KMS-11 (cell line): Measurements from ENCODE around the gene RMC1.
"Not testable (repeated sequence)": the region's sequence is repeated elsewhere in the genome, so short reads cannot be mapped to it uniquely, and the experiment has no call there.

Source experiments
- H2AFZ ChIP-seq: fragments of 200-600 bp; sonication (generic); 2 replicates; pipeline ENCODE4 v1.6.1; 2016; ENCODE audit warnings: antibody characterized with exemption, mixed run types, low read depth
- H3K27ac ChIP-seq: fragments of 200-600 bp; sonication (generic); 2 replicates; pipeline ENCODE4 v1.6.1; 2016; ENCODE audit warnings: mild to moderate bottlenecking, mixed run types
- H3K27me3 ChIP-seq: fragments of 200-600 bp; sonication (generic); 2 replicates; pipeline ENCODE4 v1.6.1; 2017; ENCODE audit warnings: mild to moderate bottlenecking, low read depth, mixed run types, moderate library complexity; ENCODE audit not compliant: insufficient read depth
- H3K36me3 ChIP-seq: fragments of 200-600 bp; sonication (generic); 2 replicates; pipeline ENCODE4 v1.6.1; 2017; ENCODE audit warnings: mild to moderate bottlenecking, mixed run types; ENCODE audit not compliant: insufficient read depth
- H3K4me1 ChIP-seq: fragments of 200-600 bp; sonication (generic); 2 replicates; pipeline ENCODE4 v1.6.1; 2016; ENCODE audit warnings: mild to moderate bottlenecking, low read depth, mixed run types; ENCODE audit not compliant: poor library complexity, severe bottlenecking
- H3K4me2 ChIP-seq: fragments of 200-600 bp; sonication (generic); 2 replicates; pipeline ENCODE4 v1.7.0; 2016; ENCODE audit warnings: mild to moderate bottlenecking, mixed run types
- H3K4me3 ChIP-seq: fragments of 200-600 bp; sonication (generic); IDR thresholded peaks from 2 replicates; pipeline ENCODE4 v1.6.1; 2017; ENCODE audit warnings: low read depth, low read length, mixed read lengths; ENCODE audit not compliant: insufficient read depth
- H3K79me2 ChIP-seq: fragments of 200-600 bp; sonication (generic); 2 replicates; pipeline ENCODE4 v1.6.1; 2016; ENCODE audit warnings: low read depth, mixed run types; ENCODE audit not compliant: insufficient read depth
- H3K9ac ChIP-seq: fragments of 200-600 bp; sonication (generic); 2 replicates; pipeline ENCODE4 v1.6.1; 2016; ENCODE audit warnings: mild to moderate bottlenecking, mixed run types
- H4K20me1 ChIP-seq: fragments of 200-600 bp; sonication (generic); 2 replicates; pipeline ENCODE4 v1.6.1; 2016; ENCODE audit warnings: mild to moderate bottlenecking, mixed run types; ENCODE audit not compliant: insufficient read depth
- CTCF ChIP-seq: fragments of 200-600 bp; sonication (generic); conservative IDR thresholded peaks from 2 replicates; pipeline ENCODE4 v1.6.1; 2017; ENCODE audit warnings: low read depth, mild to moderate bottlenecking, antibody characterized with exemption, low read length, moderate library complexity, mixed read lengths

Gene RMC1

GRCh38 chr18:23553887-23554286, 50.6 kb downstream of the RMC1 start:
- no peak overlapping the region for H3K4me3 ChIP-seq
- no peaks in the 10 kb centered on the region for H3K79me2 ChIP-seq
- no peak overlapping the region for H2AFZ ChIP-seq
- no peak for TF ChIP-seq CTCF
- H3K36me3 ChIP-seq = peaks cover 7% of the 10 kb centered on the region; the same call in 1 of the 2 replicates
- H4K20me1 ChIP-seq = no peaks in the 10 kb centered on the region
- H3K27me3 ChIP-seq = no peaks in the 10 kb centered on the region
- no peak overlapping the region for H3K9ac ChIP-seq
- H3K4me2 ChIP-seq = no peak overlapping the region
- no peaks in the 10 kb centered on the region for H3K4me1 ChIP-seq
- no peak overlapping the region for H3K27ac ChIP-seq

GRCh38 chr18:23556145-23556780, 53.0 kb downstream of the RMC1 start:
- Histone ChIP-seq H3K4me3 (no peak overlapping the region), H3K27ac (no peak overlapping the region), H3K9ac (no peak overlapping the region), H3K4me1 (no peaks in the 10 kb centered on the region), H3K36me3 (peaks cover 7% of the 10 kb centered on the region; the same call in 1 of the 2 replicates), H3K27me3 (no peaks in the 10 kb centered on the region), H2AFZ (no peak overlapping the region), H4K20me1 (no peaks in the 10 kb centered on the region), H3K4me2 (no peak overlapping the region), H3K79me2 (no peaks in the 10 kb centered on the region)
- no peak for TF ChIP-seq CTCF

- H3K27me3 ChIP-seq, H2AFZ ChIP-seq, H3K4me2 ChIP-seq, H3K4me3 ChIP-seq, H3K79me2 ChIP-seq, H3K36me3 ChIP-seq, H3K4me1 ChIP-seq, H3K9ac ChIP-seq, H4K20me1 ChIP-seq, H3K27ac ChIP-seq: not testable (repeated sequence)
Measured at GRCh38 chr18:23557511-23557910, 54.2 kb downstream of the RMC1 start.

GRCh38 chr18:23560186-23560585, 56.9 kb downstream of the RMC1 start:
- H3K4me1 ChIP-seq = no peaks in the 10 kb centered on the region
- H3K36me3 ChIP-seq = no peaks in the 10 kb centered on the region
- no peak overlapping the region for H2AFZ ChIP-seq
- no peaks in the 10 kb centered on the region for H3K27me3 ChIP-seq
- no peak overlapping the region for H3K27ac ChIP-seq
- H3K4me2 ChIP-seq = no peak overlapping the region
- TF ChIP-seq CTCF = no peak
- no peaks in the 10 kb centered on the region for H4K20me1 ChIP-seq
- no peak overlapping the region for H3K9ac ChIP-seq
- H3K79me2 ChIP-seq = no peaks in the 10 kb centered on the region
- no peak overlapping the region for H3K4me3 ChIP-seq

GRCh38 chr18:23563377-23564043, 60.2 kb downstream of the RMC1 start:
- Histone ChIP-seq H3K27me3 (no peaks in the 10 kb centered on the region), H3K79me2 (no peaks in the 10 kb centered on the region), H4K20me1 (no peaks in the 10 kb centered on the region), H3K9ac (no peak overlapping the region), H3K36me3 (no peaks in the 10 kb centered on the region), H3K4me3 (no peak overlapping the region), H3K4me1 (no peaks in the 10 kb centered on the region), H2AFZ (no peak overlapping the region), H3K27ac (no peak overlapping the region), H3K4me2 (no peak overlapping the region)
- no peak for TF ChIP-seq CTCF
